GM12892 (cell line): ENCODE data around the gene TRIP11.

Experiments
- POLR2A ChIP-seq: IDR thresholded peaks from 2 replicates; pipeline ENCODE4 v1.6.1; 2011; ENCODE audit warnings: low read depth, low read length, control low read depth
- TAF1 ChIP-seq: IDR thresholded peaks from 2 replicates; pipeline ENCODE4 v1.6.1; 2011; ENCODE audit warnings: low read depth, mild to moderate bottlenecking, control low read depth, low read length, borderline replicate concordance

- no peak for TF ChIP-seq POLR2A
- no peak for TF ChIP-seq TAF1
These were observed 13.2 kb downstream of the TRIP11 start for GRCh38 chr14:92026548-92027190.
